GM15510 (cell line): ENCODE measurements around the gene CFAP52.

ENCODE experiments used
- POLR2A ChIP-seq: IDR thresholded peaks from 3 replicates; pipeline ENCODE4 v1.6.1; 2011; ENCODE audit warnings: borderline replicate concordance; ENCODE audit not compliant: insufficient read length; ENCODE audit errors: extremely low read depth

Gene CFAP52

GRCh38 chr17:9615486-9615885 lies 39.0 kb downstream of the CFAP52 start:
- TF ChIP-seq POLR2A, result no peak

DNA sequence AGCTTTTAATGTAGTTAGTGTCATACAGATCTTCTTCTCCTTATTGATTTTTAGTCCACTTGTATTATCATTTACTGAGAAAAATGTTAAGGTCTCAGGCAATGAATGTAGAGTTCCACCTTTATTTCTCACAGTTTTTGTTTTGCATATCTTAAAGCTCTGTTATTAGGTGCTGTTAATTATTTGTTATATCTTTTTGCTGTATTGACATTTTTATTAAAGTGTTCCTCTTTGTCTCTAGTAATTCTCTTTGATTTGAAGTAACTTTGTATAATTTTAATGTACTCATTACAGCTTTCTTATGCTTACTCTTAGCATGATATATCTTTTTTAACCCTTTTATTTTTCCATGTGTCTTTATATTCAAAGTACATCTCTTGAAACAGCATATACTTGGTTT lies 46.5 kb downstream of the CFAP52 start:
- TF ChIP-seq POLR2A, result no peak

GRCh38 chr17:9628509-9628908 lies 52.1 kb downstream of the CFAP52 start:
- no peak for TF ChIP-seq POLR2A

DNA sequence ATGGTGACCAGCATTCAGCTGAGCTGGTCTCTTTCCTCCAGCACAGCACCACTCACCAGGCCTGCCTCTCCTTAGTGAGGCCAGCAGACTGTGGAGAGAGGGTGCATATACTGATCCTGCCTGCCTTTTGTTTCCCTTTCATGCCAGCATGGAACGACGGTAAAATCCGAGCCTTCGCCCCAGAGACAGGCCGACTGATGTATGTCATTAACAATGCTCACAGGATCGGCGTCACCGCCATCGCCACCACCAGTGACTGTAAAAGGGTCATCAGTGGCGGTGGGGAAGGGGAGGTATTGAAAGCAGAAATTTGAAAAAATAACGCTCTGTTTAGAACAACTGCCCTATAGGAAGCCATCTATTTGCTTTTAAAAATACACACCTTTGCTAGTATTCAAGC lies 56.3 kb downstream of the CFAP52 start:
- no peak for TF ChIP-seq POLR2A

GRCh38 chr17:9635340-9635739 lies 58.9 kb downstream of the CFAP52 start:
- TF ChIP-seq POLR2A, result no peak

- no peak for TF ChIP-seq POLR2A
These were observed 60.1 kb downstream of the CFAP52 start for GRCh38 chr17:9636501-9636900.

GRCh38 chr17:9643611-9644010 lies 67.2 kb downstream of the CFAP52 start:
- no peak for TF ChIP-seq POLR2A

- no peak for TF ChIP-seq POLR2A
These were observed 68.7 kb downstream of the CFAP52 start, which contains the start of gene USP43 for GRCh38 chr17:9644910-9645751. TSS of gene USP43 (plus strand) at chr17:9645517. CDS start at chr17:9645633, 116 bp downstream.

- TF ChIP-seq POLR2A, result no peak
These were observed 69.6 kb downstream of the CFAP52 start for GRCh38 chr17:9645851-9646545.

GRCh38 chr17:9646546-9646885 lies 70.1 kb downstream of the CFAP52 start:
- no peak for TF ChIP-seq POLR2A

GRCh38 chr17:9647014-9647413 lies 70.6 kb downstream of the CFAP52 start:
- no peak for TF ChIP-seq POLR2A

DNA sequence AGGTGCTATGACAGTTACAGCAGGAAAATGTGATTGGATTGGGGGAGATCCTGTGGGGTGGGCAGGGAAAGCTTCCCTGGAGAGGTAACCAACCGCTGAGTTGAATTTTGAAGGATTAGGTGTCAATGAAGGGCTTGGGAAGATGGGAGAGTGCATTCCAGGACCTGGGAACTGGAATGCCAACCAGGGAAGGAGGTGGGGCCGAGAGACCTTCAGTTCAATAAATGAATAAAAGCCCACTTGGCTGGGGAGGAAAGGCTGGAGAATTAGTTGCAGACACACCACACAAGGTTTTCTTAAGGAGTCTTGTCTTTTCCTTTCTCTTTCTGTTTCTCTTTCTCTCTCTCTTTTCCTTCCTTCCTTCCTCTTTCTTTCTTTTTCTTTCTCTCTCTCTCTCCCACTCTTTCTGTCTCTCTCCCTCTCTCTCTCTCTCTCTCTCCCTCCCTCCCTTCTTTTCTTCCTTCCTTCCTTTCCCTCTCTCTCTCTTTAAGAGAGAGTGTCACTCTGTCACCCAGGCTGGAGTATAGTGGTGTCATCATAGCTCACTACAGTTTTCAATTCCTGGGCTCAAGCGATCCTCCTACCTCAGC lies 72.2 kb downstream of the CFAP52 start:
- no peak for TF ChIP-seq POLR2A

- no peak for TF ChIP-seq POLR2A
These were observed 82.3 kb downstream of the CFAP52 start for GRCh38 chr17:9658593-9659211.

DNA sequence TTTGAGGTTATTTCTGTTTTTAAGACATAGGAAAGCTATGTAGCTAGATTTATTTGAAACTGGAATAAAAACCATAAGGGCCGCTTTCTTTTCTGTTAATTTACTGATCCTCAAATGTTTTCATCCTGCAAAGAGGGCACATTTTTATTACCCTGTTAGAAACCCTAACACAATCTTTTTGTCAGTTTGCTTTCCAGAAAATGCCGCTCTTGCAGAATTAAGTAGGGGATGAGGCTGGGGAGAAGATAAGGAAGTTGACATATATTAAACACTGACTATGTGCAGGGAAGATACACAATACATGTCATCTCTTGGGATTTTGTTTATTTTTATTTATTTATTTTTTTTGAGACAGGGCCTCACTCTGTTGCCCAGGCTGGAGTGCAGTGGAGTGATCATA lies 84.6 kb downstream of the CFAP52 start:
- TF ChIP-seq POLR2A, result no peak

DNA sequence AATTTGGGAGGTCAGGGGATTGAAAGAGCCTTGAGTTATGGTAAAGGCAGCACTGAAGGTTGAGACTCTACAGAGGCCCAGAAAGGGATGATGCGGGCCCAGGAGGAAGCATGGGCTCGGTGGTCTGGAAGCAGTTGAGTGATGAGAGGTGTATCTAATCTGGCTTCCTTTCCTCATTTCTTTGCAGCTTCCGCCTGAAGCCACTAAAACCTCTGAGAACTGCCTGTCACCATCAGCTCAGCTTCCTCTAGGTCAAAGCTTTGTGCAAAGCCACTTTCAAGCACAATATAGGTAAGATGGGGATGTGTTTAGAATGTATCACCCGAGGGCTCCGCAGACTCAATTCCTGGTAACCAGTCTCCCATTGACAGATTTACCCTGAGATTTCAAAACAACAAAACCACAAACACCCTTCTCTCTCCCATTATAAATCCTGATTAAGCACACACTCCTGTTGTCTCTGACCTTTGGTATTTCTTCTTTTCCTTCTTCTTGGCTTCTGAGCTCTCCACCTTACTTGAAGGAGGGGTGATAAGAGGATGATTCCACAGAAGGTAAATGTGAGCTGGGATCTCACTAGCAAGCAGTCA lies 90.1 kb downstream of the CFAP52 start:
- no peak for TF ChIP-seq POLR2A

GRCh38 chr17:9668517-9668916 lies 92.1 kb downstream of the CFAP52 start:
- no peak for TF ChIP-seq POLR2A

DNA sequence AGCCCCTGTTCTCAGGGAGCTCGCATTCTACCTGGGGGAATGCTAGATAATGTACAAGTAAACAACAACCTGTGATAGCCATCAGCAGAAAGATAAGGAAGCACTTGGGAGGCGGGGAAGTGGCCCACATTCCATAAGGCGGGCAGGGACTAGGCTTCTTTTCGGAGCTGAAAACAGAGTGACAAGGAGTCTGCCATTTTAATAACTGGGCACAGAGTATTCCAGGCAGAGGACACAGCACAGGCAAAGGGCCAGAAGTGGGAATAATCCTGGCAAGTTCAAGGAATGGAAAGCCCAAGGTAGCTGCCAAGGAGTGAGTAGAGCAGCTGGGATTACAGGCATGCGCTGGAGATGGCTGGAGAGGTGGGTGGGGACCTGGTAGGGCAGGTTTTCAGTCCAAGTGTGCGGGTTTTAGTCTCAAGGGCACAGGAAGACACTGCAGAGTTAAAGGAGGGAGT lies 93.1 kb downstream of the CFAP52 start:
- TF ChIP-seq POLR2A, result no peak
